K562 (cell line): Measurements from ENCODE around the gene ATG7. TPM values are rescaled to one million over a fixed set of nuclear protein-coding genes. Genes with fewer than 3 reads are reported as not detected.

Experiments used
- ATAC-seq: fragments of 200-7000 bp; cut with Tn5 transposase; 3 replicates; pipeline ENCODE4 v1.9.1; 2020; ENCODE audit warnings: moderate library complexity
- BruUV-seq: library from RNA; stranded (reverse); fragments of 400-500 nt; replicated peaks from 2 replicates; lab custom pipeline; 2021; lab: Mats Ljungman, UMichigan
- CTCF ChIA-PET: fragments of 300-600 bp; formaldehyde crosslinking; extraction: SDS; loops from one replicate; lab custom pipeline; 2021; ENCODE audit warnings: low intra/inter-chr PET ratio; lab: Yijun Ruan, JAX
- POLR2A ChIA-PET: fragments of 300-600, 350-650 bp; sonication (Branson Sonifier 250); formaldehyde crosslinking; extraction: SDS; loops from one replicate; lab custom pipeline; 2021; ENCODE audit warnings: antibody characterized with exemption, inconsistent platforms; lab: Yijun Ruan, JAX
- DNase-seq, 4 experiments: peaks; one replicate each; pipeline versions ENCODE4 v3.0.0 to v3.0.0-alpha.2; 2011 to 2018; ENCODE audit warnings: low spot score in 3 of 4, mixed read lengths in 3 of 4; ENCODE audit errors: extremely low read depth in 1 of 4
- FAIRE-seq: peaks from 2 replicates; lab custom pipeline; 2011; peaks lifted over from hg19 to GRCh38; lab: Jason Lieb, UNC
- H2AFZ ChIP-seq: 2 replicates; pipeline ENCODE4 v1.6.0; 2011; ENCODE audit warnings: low read depth, low read length, control low read depth, inconsistent platforms
- H3K27ac ChIP-seq: fragments of 200-600 bp; 3 replicates; pipeline ENCODE4 v1.8.0; 2011; ENCODE audit warnings: low read depth, mild to moderate bottlenecking, control low read depth, inconsistent platforms, low read length, moderate library complexity, mixed read lengths; ENCODE audit errors: extremely low read depth
- H3K27me3 ChIP-seq, 2 experiments: fragments of 300-600 bp in 1 of 2; 2 replicates in 1 of 2; 3 replicates in 1 of 2; pipeline versions ENCODE4 v1.6.0 to v1.8.0; 2011; ENCODE audit warnings: inconsistent platforms in 2 of 2, low read length in 2 of 2, mild to moderate bottlenecking in 1 of 2, mixed read lengths in 1 of 2, moderate library complexity in 1 of 2; ENCODE audit not compliant: control insufficient read depth in 2 of 2, insufficient read depth in 2 of 2
- H3K36me3 ChIP-seq: fragments of 300-600 bp; 3 replicates; pipeline ENCODE4 v1.8.0; 2011; ENCODE audit warnings: mild to moderate bottlenecking, low read length, inconsistent platforms; ENCODE audit not compliant: control insufficient read depth, insufficient read depth
- H3K4me1 ChIP-seq, 2 experiments: fragments of 200-600 bp in 1 of 2; replicated peaks in 1 of 2; 2 replicates in 1 of 2; 3 replicates in 1 of 2; pipeline versions ENCODE4 v1.5.1 to v1.8.0; 2011; ENCODE audit warnings: inconsistent platforms in 2 of 2, low read length in 2 of 2, mild to moderate bottlenecking in 1 of 2, mixed read lengths in 1 of 2, moderate library complexity in 1 of 2; ENCODE audit not compliant: control insufficient read depth in 2 of 2, insufficient read depth in 2 of 2
- H3K4me2 ChIP-seq: 2 replicates; pipeline ENCODE4 v1.6.1; 2011; ENCODE audit warnings: low read length, control low read depth, inconsistent platforms, mixed read lengths; ENCODE audit not compliant: insufficient read depth
- H3K4me3 ChIP-seq: fragments of 200-600 bp; sonication (generic), shearing (Covaris generic); 2 replicates; pipeline ENCODE4 v1.5.1; 2016; ENCODE audit warnings: control low read depth, inconsistent platforms
- H3K79me2 ChIP-seq: fragments of 200-600 bp; 3 replicates; pipeline ENCODE4 v1.8.0; 2011; ENCODE audit warnings: low read length, inconsistent platforms; ENCODE audit not compliant: control insufficient read depth, insufficient read depth
- H3K9ac ChIP-seq, 2 experiments: 2 replicates each; pipeline versions ENCODE4 v1.6.0 to v1.6.1; 2011; ENCODE audit warnings: low read depth in 2 of 2, low read length in 2 of 2, control low read depth in 1 of 2, inconsistent platforms in 1 of 2, mild to moderate bottlenecking in 1 of 2, mixed read lengths in 1 of 2; ENCODE audit not compliant: insufficient read depth in 1 of 2
- H3K9me1 ChIP-seq: one replicate; pipeline ENCODE4 v1.6.0; 2011; ENCODE audit warnings: inconsistent platforms, mild to moderate bottlenecking, low read length, moderate library complexity; ENCODE audit not compliant: control insufficient read depth, insufficient read depth
- H3K9me3 ChIP-seq: replicated peaks from 2 replicates; pipeline ENCODE4 v1.5.1; 2011; ENCODE audit warnings: low read depth, low read length, inconsistent platforms; ENCODE audit not compliant: control insufficient read depth, insufficient read depth
- H4K20me1 ChIP-seq: replicated peaks from 2 replicates; pipeline ENCODE4 v1.6.1; 2011; ENCODE audit warnings: low read length, inconsistent platforms, mixed read lengths; ENCODE audit not compliant: control insufficient read depth, insufficient read depth
- BRD9 ChIP-seq: fragments of 450-650 bp; IDR thresholded peaks from 2 replicates; pipeline ENCODE4 v1.6.1; 2018; ENCODE audit warnings: low read depth; ENCODE audit not compliant: partially characterized antibody
- HSF4 ChIP-seq: fragments of 250-450 bp; sonication (Bioruptor Pico); IDR thresholded peaks from 2 replicates; pipeline ENCODE4 v2.1.2; 2022; ENCODE audit warnings: mild to moderate bottlenecking, moderate library complexity, borderline replicate concordance
- NEUROD1 ChIP-seq: fragments of 150-350 bp; IDR thresholded peaks from 2 replicates; pipeline ENCODE4 v1.6.1; 2014; ENCODE audit warnings: borderline replicate concordance, low read length, low read depth; ENCODE audit not compliant: partially characterized antibody
- ZNF134 ChIP-seq: fragments of 250-450 bp; sonication (Bioruptor Pico); conservative IDR thresholded peaks from 2 replicates; pipeline ENCODE4 v1.4.0; 2020
- ZNF655 ChIP-seq: fragments of 250-450 bp; sonication (Bioruptor Pico); IDR thresholded peaks from 2 replicates; pipeline ENCODE4 v1.5.0; 2021
- ZNF778 ChIP-seq: fragments of 450-650 bp; formaldehyde crosslinking; IDR thresholded peaks from 2 replicates; pipeline ENCODE4 v1.4.0; 2020; ENCODE audit warnings: mild to moderate bottlenecking, moderate library complexity
- WGBS: fragments of 100-300 bp; shearing (Covaris generic); methylation state at CpG from one replicate; pipeline ENCODE4 v1.1.6; 2016; ENCODE audit warnings: low coverage, mixed read lengths; ENCODE audit not compliant: insufficient coverage; ENCODE audit errors: missing lambda C conversion rate; 5-methylcytosine and 5-hydroxymethylcytosine counted together
- in situ Hi-C: fragments of 300-500 bp; cut with MboI; formaldehyde crosslinking; loops from 4 replicates; pipeline ENCODE4 v1.15.0; 2018; ENCODE audit warnings: inconsistent platforms, mixed read lengths
- intact Hi-C: fragments of 100-400 bp; cut with micrococcal nuclease; formaldehyde crosslinking; loops from 2 replicates; pipeline ENCODE4 v1.14.2; 2022
- polyA plus RNA-seq, 8 experiments: library from polyadenylated mRNA; depleted of rRNA in 4 of 8; stranded (reverse) in 5 of 8; unstranded in 3 of 8; fragments of >200 nt; fragmentation: Nextera tagmentation in 2 of 8; fragmentation: Illumina TruSeq in 1 of 8; extraction: Ambion mirVana in 2 of 8; extraction: Trizol in 1 of 8; gene quantifications; 2 replicates each; pipeline versions ENCODE4 v1.2.1 to v1.2.3, GENCODE V29; 2011 to 2014; ENCODE audit warnings: inconsistent platforms in 1 of 8, missing spikeins in 1 of 8
- total RNA-seq, 7 experiments: library from RNA; depleted of rRNA in 6 of 7; stranded (reverse); fragments of >200 nt in 6 of 7; fragmentation: Illumina TruSeq in 2 of 7; extraction: Trizol in 2 of 7; gene quantifications; 2 replicates each; pipeline versions ENCODE4 v1.2.1 to v1.2.3, GENCODE V29; 2011 to 2021; ENCODE audit warnings: low replicate concordance in 1 of 7
- TF ChIP-seq, protein P1 (sequence below): fragments of 250-450 bp; sonication (Bioruptor Pico); IDR thresholded peaks from 2 replicates; pipeline ENCODE4 v1.8.0; 2021; ENCODE audit warnings: mild to moderate bottlenecking, moderate library complexity

Gene ATG7
- total and polyA plus RNA-seq, 9 of the 15 experiments (the other 6 are each of a cell fraction or from before 2014, with no cell fraction given): 18.3 to 45.3 (median 33.6) TPM

GRCh38 chr3:11494131-11494916 is 222.1 kb downstream of the ATG7 start (continued):
- TF ChIP-seq, protein P1, sequence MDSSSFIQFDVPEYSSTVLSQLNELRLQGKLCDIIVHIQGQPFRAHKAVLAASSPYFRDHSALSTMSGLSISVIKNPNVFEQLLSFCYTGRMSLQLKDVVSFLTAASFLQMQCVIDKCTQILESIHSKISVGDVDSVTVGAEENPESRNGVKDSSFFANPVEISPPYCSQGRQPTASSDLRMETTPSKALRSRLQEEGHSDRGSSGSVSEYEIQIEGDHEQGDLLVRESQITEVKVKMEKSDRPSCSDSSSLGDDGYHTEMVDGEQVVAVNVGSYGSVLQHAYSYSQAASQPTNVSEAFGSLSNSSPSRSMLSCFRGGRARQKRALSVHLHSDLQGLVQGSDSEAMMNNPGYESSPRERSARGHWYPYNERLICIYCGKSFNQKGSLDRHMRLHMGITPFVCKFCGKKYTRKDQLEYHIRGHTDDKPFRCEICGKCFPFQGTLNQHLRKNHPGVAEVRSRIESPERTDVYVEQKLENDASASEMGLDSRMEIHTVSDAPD (CRISPR knock-in tag): no peak
- no peak for TF ChIP-seq ZNF778
- no peak for TF ChIP-seq NEUROD1
- TF ChIP-seq ZNF134 (CRISPR knock-in tag): no peak
- TF ChIP-seq HSF4 (CRISPR knock-in tag): no peak
- no peak for TF ChIP-seq ZNF655 (CRISPR knock-in tag)
- TF ChIP-seq, all 486 proteins: peak for 0

GRCh38 chr3:11495948-11496557 is 223.9 kb downstream of the ATG7 start:
- no peak overlapping the region for H3K4me3 ChIP-seq
- H3K9me3 ChIP-seq: no peaks in the 10 kb centered on the region
- H3K36me3 ChIP-seq: no peaks in the 10 kb centered on the region
- ATAC-seq: no peak
- TF ChIP-seq BRD9: no peak
- ChIA-PET POLR2A (no interaction called here), CTCF (no interaction called here)
- FAIRE-seq: no peak
- no peak overlapping the region for H3K4me2 ChIP-seq
- H3K27me3 ChIP-seq: no peaks in the 10 kb centered on the region
- in situ Hi-C loops (no loop called here), intact Hi-C loops (no loop called here)
- no TSS peak for BruUV-seq
- H3K27ac ChIP-seq: no peak overlapping the region
- H2AFZ ChIP-seq: no peak overlapping the region
- no peaks in the 10 kb centered on the region for H3K9me1 ChIP-seq
- WGBS: 75% methylated on average over 11 of the region's 11 CpGs
- no peak overlapping the region for H3K9ac ChIP-seq
- no peaks in the 10 kb centered on the region; a peak in 1 of 5 replicates for H3K4me1 ChIP-seq
- no peak for DNase-seq
- H3K79me2 ChIP-seq: no peaks in the 10 kb centered on the region
- no peaks in the 10 kb centered on the region for H4K20me1 ChIP-seq
